GM19438 (cell line): ENCODE measurements around the gene CEP63.
"Not testable (repeated sequence)": the region's sequence is repeated elsewhere in the genome, so short reads cannot be mapped to it uniquely, and the experiment has no call there.

Experiments
- ATAC-seq: cut with Tn5 transposase; IDR thresholded peaks from one replicate; pipeline ENCODE4 v1.9.1; 2021; ENCODE audit warnings: low read depth; ENCODE audit not compliant: unreplicated experiment

The CEP63 gene

GRCh38 chr3:134505485-134505884, 19.6 kb downstream of the CEP63 start:
- no peak for ATAC-seq

- ATAC-seq, result no peak
These were observed 25.6 kb downstream of the CEP63 start for GRCh38 chr3:134511500-134511899.

DNA sequence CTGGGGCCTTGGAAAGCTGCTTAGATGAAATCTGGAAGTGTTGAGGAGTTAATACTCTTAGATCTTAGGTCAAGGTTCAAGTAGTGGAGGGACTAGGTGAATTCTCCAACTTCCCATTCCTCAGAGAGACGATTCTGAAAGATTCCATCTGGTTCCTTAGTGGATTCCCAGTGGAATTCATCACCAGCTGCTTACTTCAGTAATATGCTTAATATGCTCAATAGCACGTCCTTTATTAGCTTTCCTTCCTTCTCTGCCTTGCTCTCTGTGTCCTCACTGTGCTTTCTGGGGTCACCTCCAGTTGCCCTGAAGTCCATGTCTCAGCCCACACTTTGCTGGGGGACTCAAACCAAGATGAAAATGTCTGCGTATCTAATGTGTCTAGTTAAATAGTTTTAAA, 31.0 kb downstream of the CEP63 start:
- no peak for ATAC-seq

GRCh38 chr3:134517791-134518190, 31.9 kb downstream of the CEP63 start:
- ATAC-seq, result no peak

- ATAC-seq, result no peak
These were observed 36.7 kb downstream of the CEP63 start for GRCh38 chr3:134522541-134522940.

GRCh38 chr3:134525293-134525692, 39.4 kb downstream of the CEP63 start:
- ATAC-seq, result no peak

- ATAC-seq, result no peak
These were observed 40.5 kb downstream of the CEP63 start for GRCh38 chr3:134526319-134526718.

DNA sequence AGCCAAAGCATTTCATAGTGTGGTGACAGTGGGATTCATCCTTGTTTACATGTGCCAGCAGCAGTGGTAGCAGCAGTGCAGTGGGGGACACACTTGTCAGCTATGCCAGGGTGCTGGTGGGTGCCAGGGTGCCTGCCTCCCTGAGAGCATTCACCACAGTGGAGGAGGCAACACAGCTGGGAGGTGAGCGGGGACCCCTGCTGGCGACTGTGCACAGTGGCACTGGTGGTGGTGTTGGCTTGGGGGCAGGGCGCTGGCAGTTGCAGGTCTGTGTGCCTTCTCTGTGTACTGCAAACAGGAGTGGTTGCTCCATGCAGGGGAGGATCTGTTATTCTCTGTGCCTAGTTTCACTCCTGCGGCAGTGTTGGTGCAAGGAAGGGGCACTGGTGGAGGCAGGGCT, 41.2 kb downstream of the CEP63 start:
- no peak for ATAC-seq

GRCh38 chr3:134527538-134528186, 41.8 kb downstream of the CEP63 start:
- ATAC-seq, result no peak

DNA sequence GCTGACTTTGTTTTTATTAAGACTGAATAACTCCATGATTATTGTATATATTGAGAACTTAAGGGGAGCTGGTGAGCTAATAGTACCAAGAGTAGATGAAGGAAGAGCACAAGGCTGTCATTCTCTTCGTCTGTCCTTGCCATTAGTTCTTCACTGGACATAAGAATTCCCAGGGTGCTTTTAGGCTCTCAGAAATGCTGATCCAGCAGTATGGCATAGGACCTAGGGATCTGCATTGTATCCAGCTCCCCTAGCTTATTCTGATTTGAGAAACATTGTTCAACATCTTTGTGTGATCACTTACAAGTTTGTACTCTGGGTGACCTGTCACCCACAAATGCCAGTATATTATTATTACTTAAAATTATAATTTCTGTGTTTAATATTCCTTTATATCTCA, 47.6 kb downstream of the CEP63 start:
- ATAC-seq, result no peak

DNA sequence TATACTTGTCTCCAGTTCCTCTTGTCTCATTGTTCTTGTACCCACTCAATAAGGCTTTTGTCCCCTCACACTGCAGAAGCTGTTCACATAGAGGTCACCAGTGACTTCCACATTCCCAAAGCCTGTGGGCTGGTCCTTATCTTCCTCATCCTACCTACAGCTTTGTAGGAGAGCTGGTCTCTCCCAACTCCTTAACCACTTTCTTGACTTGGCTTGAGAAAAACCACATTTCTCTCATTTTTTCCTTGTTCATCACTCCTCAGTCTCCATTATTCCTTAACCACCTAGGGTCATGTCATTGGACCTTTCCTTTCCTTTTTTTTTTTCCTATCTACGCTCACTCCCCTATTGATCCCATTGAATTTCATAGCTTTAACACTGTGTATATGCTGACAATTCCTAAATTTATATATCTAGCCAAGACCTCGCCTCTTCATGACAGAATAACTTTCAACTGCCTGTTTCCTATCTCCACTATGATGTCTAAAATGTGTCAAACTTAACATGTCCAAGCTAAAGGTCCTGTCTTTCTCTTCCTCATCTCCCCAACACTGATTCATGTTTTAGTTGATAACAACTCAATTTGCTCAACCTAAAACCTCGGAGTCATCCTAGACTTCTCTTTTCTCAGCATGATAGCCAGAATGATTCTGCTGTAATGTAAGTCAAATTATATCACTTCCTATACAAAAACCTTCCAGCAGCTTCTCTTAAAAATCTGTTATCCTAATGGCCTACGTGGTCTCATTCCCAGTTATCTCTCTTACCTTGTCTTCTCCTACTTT, 49.5 kb downstream of the CEP63 start:
- no peak for ATAC-seq

- no peak for ATAC-seq
These were observed 50.9 kb downstream of the CEP63 start for GRCh38 chr3:134536781-134537180.

DNA sequence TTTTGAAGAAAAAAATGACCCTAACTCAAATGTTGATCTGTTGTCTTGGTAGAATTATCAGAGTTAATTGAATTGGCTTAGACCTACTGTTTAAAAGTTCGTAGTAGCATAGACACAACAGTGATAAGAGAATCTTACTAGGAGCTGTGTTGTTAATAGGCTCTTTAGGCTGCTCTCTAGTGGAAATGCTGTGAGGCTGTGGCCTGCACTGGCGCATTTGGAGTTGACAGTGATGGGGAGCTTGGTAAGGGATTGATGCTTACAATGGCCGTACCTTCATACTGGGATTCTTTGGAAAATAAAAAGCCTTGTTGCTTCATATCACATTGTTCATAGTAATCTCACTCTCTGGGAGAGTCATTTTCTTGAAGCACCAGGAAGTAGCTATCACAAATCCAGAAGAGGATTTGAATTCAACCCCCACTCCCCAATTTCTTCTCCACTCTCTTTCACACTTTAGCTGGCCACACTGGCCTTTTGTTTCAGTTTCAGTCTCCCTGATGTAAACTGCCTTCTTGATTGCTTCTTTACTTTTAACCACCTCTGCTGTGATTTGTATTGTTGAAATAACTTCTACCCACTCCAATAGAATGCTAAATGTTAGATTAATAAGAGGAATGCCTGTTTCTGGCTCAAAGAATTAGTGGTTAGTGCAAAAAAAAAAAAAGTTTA, 56.6 kb downstream of the CEP63 start:
- ATAC-seq, result no peak

- no peak for ATAC-seq
These were observed 57.3 kb downstream of the CEP63 start for GRCh38 chr3:134543113-134543512.

- no peak for ATAC-seq
These were observed 58.5 kb downstream of the CEP63 start for GRCh38 chr3:134544316-134544715.

- ATAC-seq, result not testable (repeated sequence)
These were observed 58.9 kb downstream of the CEP63 start for GRCh38 chr3:134544783-134545182.

DNA sequence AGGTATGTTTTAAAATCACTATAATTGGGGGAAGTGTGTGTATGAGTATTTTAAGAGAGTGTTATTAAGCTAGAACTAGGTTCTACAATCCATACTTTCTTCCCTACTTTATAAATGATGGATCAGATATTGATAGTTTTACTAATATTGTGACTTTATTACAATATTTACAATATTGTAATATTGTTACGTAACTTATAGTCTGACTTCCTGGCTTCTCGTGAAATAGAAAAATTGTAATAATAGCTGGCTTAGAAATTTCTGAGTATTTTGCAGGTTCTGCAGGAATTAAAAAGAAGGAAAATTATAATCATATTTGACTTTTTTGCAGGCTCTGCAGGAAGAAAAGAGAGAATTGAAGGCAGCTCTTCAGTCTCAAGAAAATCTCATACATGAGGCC, 60.0 kb downstream of the CEP63 start:
- no peak for ATAC-seq

GRCh38 chr3:134552784-134553183, 66.9 kb downstream of the CEP63 start:
- no peak for ATAC-seq

GRCh38 chr3:134559591-134559990, 73.7 kb downstream of the CEP63 start:
- no peak for ATAC-seq

- no peak for ATAC-seq
These were observed 76.2 kb downstream of the CEP63 start for GRCh38 chr3:134562055-134562454.

GRCh38 chr3:134563601-134564000, 77.7 kb downstream of the CEP63 start:
- no peak for ATAC-seq

- no peak for ATAC-seq
These were observed 79.1 kb downstream of the CEP63 start for GRCh38 chr3:134564991-134565390.
